Hematopoietic multipotent progenitor cell treated with erythropoietin and hydrocortisone succinate and interleukin-3 and kit ligand, for 8 days (in vitro differentiated cells): Measurements from ENCODE around the gene ADGRL3.
"Not testable (repeated sequence)": the region's sequence is repeated elsewhere in the genome, so short reads cannot be mapped to it uniquely, and the experiment has no call there.

ENCODE experiments used
- DNase-seq: peaks from one replicate; pipeline ENCODE4 v3.0.0-alpha.2; 2015

The ADGRL3 gene

GRCh38 chr4:61207156-61207555 is 7.0 kb downstream of the ADGRL3 start:
- DNase-seq, result not testable (repeated sequence)

GRCh38 chr4:61210186-61210939 is 10.2 kb downstream of the ADGRL3 start:
- no peak for DNase-seq

- no peak for DNase-seq
Observed at GRCh38 chr4:61211781-61212180, 11.7 kb downstream of the ADGRL3 start.

- no peak for DNase-seq
Observed at GRCh38 chr4:61212788-61213187, 12.7 kb downstream of the ADGRL3 start.

GRCh38 chr4:61214680-61215079 is 14.6 kb downstream of the ADGRL3 start:
- no peak for DNase-seq

GRCh38 chr4:61217222-61217621 is 17.1 kb downstream of the ADGRL3 start:
- no peak for DNase-seq

GRCh38 chr4:61220556-61220955 is 20.4 kb downstream of the ADGRL3 start:
- no peak for DNase-seq

- no peak for DNase-seq
Observed at GRCh38 chr4:61223385-61223784, 23.3 kb downstream of the ADGRL3 start.

GRCh38 chr4:61224573-61224972 is 24.4 kb downstream of the ADGRL3 start:
- no peak for DNase-seq

GRCh38 chr4:61225656-61226055 is 25.5 kb downstream of the ADGRL3 start:
- no peak for DNase-seq

GRCh38 chr4:61231421-61231820 is 31.3 kb downstream of the ADGRL3 start:
- no peak for DNase-seq

- DNase-seq, result no peak
Observed at GRCh38 chr4:61239250-61239649, 39.1 kb downstream of the ADGRL3 start.

- no peak for DNase-seq
Observed at GRCh38 chr4:61243962-61244361, 43.8 kb downstream of the ADGRL3 start.

GRCh38 chr4:61245069-61245714 is 45.1 kb downstream of the ADGRL3 start:
- DNase-seq, result no peak

GRCh38 chr4:61246034-61246433 is 45.9 kb downstream of the ADGRL3 start:
- DNase-seq, result no peak

- no peak for DNase-seq
Observed at GRCh38 chr4:61248705-61249104, 48.6 kb downstream of the ADGRL3 start.

GRCh38 chr4:61251129-61251528 is 51.0 kb downstream of the ADGRL3 start:
- DNase-seq, result no peak

- DNase-seq, result no peak
Observed at GRCh38 chr4:61254406-61254805, 54.3 kb downstream of the ADGRL3 start.

GRCh38 chr4:61273233-61273632 is 73.1 kb downstream of the ADGRL3 start:
- DNase-seq, result peak; percentile 2

GRCh38 chr4:61274286-61274685 is 74.2 kb downstream of the ADGRL3 start:
- DNase-seq, result no peak

GRCh38 chr4:61275241-61275640 is 75.1 kb downstream of the ADGRL3 start:
- DNase-seq, result no peak

GRCh38 chr4:61276029-61276428 is 75.9 kb downstream of the ADGRL3 start:
- no peak for DNase-seq

- DNase-seq, result no peak
Observed at GRCh38 chr4:61277785-61278760, 77.9 kb downstream of the ADGRL3 start.
